HEK293T (cell line): Measurements from ENCODE around the gene EIF5A.
"Not testable (repeated sequence)": the region's sequence is repeated elsewhere in the genome, so short reads cannot be mapped to it uniquely, and the experiment has no call there.

ENCODE experiments used
- ARNT ChIP-seq: fragments of 450-650 bp; IDR thresholded peaks from 2 replicates; pipeline ENCODE4 v1.6.1; 2017; ENCODE audit warnings: mild to moderate bottlenecking
- BHLHE40 ChIP-seq: fragments of 450-650 bp; IDR thresholded peaks from 2 replicates; pipeline ENCODE4 v1.6.1; 2016; ENCODE audit warnings: mild to moderate bottlenecking, moderate library complexity, borderline replicate concordance
- CTBP1 ChIP-seq: fragments of 450-650 bp; IDR thresholded peaks from 2 replicates; pipeline ENCODE4 v1.6.1; 2016; ENCODE audit warnings: borderline replicate concordance
- ELF4 ChIP-seq: fragments of 450-650 bp; IDR thresholded peaks from 2 replicates; pipeline ENCODE4 v1.6.1; 2017; ENCODE audit warnings: antibody characterized with exemption
- FOXA1 ChIP-seq: fragments of 450-650 bp; IDR thresholded peaks from 2 replicates; pipeline ENCODE4 v1.6.1; 2016; ENCODE audit warnings: mild to moderate bottlenecking
- FOXK2 ChIP-seq: fragments of 450-650 bp; IDR thresholded peaks from 2 replicates; pipeline ENCODE4 v1.6.1; 2016; ENCODE audit warnings: mild to moderate bottlenecking
- FOXM1 ChIP-seq: fragments of 450-650 bp; IDR thresholded peaks from 2 replicates; pipeline ENCODE4 v1.6.1; 2017; ENCODE audit warnings: mild to moderate bottlenecking, borderline replicate concordance
- NFRKB ChIP-seq: fragments of 450-650 bp; IDR thresholded peaks from 2 replicates; pipeline ENCODE4 v1.6.1; 2016; ENCODE audit warnings: mild to moderate bottlenecking, moderate library complexity
- SP1 ChIP-seq: fragments of 450-650 bp; IDR thresholded peaks from 2 replicates; pipeline ENCODE4 v1.6.1; 2017
- SUZ12 ChIP-seq: fragments of 450-650 bp; IDR thresholded peaks from 2 replicates; pipeline ENCODE4 v1.6.1; 2016; ENCODE audit warnings: mild to moderate bottlenecking
- TARDBP ChIP-seq: fragments of 450-650 bp; IDR thresholded peaks from 2 replicates; pipeline ENCODE4 v1.6.1; 2016
- ZNF384 ChIP-seq: fragments of 450-650 bp; IDR thresholded peaks from 2 replicates; pipeline ENCODE4 v1.6.1; 2016

GRCh38 chr17:7337600-7337999, 30.2 kb downstream of the EIF5A start:
- not testable (repeated sequence) for TF ChIP-seq CTBP1, ARNT, BHLHE40, TARDBP, SP1, ELF4, FOXK2, SUZ12, FOXA1, ZNF384, NFRKB, FOXM1
